ENCODE measurements around the gene DRG1. TPM values are rescaled to one million over a fixed set of nuclear protein-coding genes. Genes with fewer than 3 reads are reported as not detected.
"Not testable (repeated sequence)": the region's sequence is repeated elsewhere in the genome, so short reads cannot be mapped to it uniquely, and the experiment has no call there.

DRG1 gene
- total RNA-seq, 1 donor from 2014 or later, result 44.5 TPM

DNA sequence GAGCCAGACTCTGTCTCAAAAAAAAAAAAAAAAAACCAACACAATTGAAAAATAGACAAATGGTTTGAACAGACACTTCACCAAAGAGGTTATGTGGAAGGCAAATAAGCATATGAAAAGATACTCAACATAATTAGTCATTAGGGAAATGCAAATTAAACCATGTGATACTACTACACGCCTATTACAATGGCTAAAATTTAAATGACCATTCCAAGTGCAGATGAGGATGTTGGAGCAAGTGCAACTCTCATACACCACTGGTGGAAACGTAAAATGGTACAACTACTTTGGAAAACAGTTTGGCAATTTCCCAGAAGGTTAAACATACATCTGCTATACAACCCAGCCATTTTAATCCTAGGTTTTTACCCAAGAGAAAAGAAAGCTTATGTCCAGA, 65.9 kb downstream of the DRG1 start:
- H3K36me3 ChIP-seq, result peaks cover 82% of the 10 kb centered on the region
- H3K9me3 ChIP-seq, result no peaks in the 10 kb centered on the region
- ATAC-seq (no peak), DNase-seq (no peak)
- H3K4me1 ChIP-seq, result no peaks in the 10 kb centered on the region
- no peaks in the 10 kb centered on the region for H3K27me3 ChIP-seq (ENCODE audit: low read depth)
- H3K4me3 ChIP-seq, result no peak overlapping the region
- no peak overlapping the region for H3K27ac ChIP-seq
- intact Hi-C loops (cut with DNase I), result no loop called here
- TF ChIP-seq CTCF (IDR thresholded peaks at IDR 0.05), result no peak

GRCh38 chr22:31474743-31475142, 75.3 kb downstream of the DRG1 start:
- Histone ChIP-seq H3K27me3 (ENCODE audit: low read depth) (no peaks in the 10 kb centered on the region), H3K4me3 (no peak overlapping the region), H3K9me3 (no peaks in the 10 kb centered on the region), H3K27ac (no peak overlapping the region), H3K36me3 (peaks cover 31% of the 10 kb centered on the region), H3K4me1 (peaks cover 6% of the 10 kb centered on the region)
- no peak for DNase-seq
- intact Hi-C loops (cut with DNase I), result no loop called here
- ATAC-seq, result no peak
- no peak for TF ChIP-seq CTCF (IDR thresholded peaks at IDR 0.05)

DNA sequence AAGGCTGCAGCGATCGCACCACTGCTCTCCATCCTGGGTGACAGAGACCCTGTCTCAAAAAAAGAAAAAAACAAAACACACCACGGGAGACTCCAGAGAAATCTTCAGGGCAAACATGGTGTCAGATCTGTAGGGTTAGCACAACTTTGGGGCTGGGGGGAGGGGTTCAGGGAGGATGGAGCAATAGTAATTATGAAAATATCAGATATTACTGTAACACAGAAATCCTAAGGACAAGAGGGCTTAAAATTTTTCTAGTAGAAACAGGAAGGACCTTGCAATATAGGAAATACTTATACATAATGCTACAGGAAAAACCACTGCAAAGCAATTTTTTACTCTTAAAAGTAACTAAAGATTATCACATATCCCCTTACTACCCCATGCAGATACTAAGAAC, 76.4 kb downstream of the DRG1 start:
- H3K9me3 ChIP-seq, result no peaks in the 10 kb centered on the region
- H3K27me3 ChIP-seq (ENCODE audit: low read depth), result no peaks in the 10 kb centered on the region
- peaks cover 6% of the 10 kb centered on the region for H3K4me1 ChIP-seq
- ATAC-seq, result no peak
- H3K27ac ChIP-seq, result no peak overlapping the region
- intact Hi-C loops (cut with DNase I), result no loop called here
- H3K36me3 ChIP-seq, result peaks cover 31% of the 10 kb centered on the region
- no peak for DNase-seq
- TF ChIP-seq CTCF (IDR thresholded peaks at IDR 0.05), result no peak
- H3K4me3 ChIP-seq, result no peak overlapping the region

- Histone ChIP-seq H3K9me3 (no peaks in the 10 kb centered on the region), H3K27me3 (ENCODE audit: low read depth) (no peaks in the 10 kb centered on the region), H3K27ac (no peak overlapping the region), H3K36me3 (peaks cover 40% of the 10 kb centered on the region), H3K4me1 (peaks cover 6% of the 10 kb centered on the region), H3K4me3 (no peak overlapping the region)
- ATAC-seq, result no peak
- intact Hi-C loops (cut with DNase I), result no loop called here
- no peak for DNase-seq
- no peak for TF ChIP-seq CTCF (IDR thresholded peaks at IDR 0.05)
Measured at GRCh38 chr22:31477329-31477728, 77.9 kb downstream of the DRG1 start.

DNA sequence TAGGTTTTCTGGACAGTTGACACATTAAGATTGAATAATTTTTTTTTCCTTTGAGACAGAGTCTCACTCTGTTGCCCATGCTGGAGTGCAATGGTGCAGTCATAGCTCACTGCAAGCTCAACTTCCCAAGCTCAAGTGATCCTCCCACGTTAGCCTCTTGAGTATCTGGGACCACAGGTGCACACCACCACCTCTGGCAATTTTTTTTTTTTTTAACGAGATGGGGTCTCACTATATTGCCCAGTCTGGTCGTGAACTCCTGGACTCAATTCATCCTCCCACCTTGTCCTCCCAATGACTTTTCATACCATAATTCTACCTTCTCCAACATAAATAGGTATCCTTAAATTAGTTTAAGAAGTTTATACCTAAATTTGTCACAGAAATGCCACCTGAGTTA, 81.7 kb downstream of the DRG1 start:
- Histone ChIP-seq H3K27me3 (ENCODE audit: low read depth) (no peaks in the 10 kb centered on the region), H3K4me3 (no peak overlapping the region), H3K27ac (no peak overlapping the region), H3K9me3 (no peaks in the 10 kb centered on the region), H3K4me1 (peaks cover 6% of the 10 kb centered on the region), H3K36me3 (peaks cover 64% of the 10 kb centered on the region)
- DNase-seq (no peak), ATAC-seq (no peak)
- intact Hi-C loops (cut with DNase I), result no loop called here
- no peak for TF ChIP-seq CTCF (IDR thresholded peaks at IDR 0.05)

DNA sequence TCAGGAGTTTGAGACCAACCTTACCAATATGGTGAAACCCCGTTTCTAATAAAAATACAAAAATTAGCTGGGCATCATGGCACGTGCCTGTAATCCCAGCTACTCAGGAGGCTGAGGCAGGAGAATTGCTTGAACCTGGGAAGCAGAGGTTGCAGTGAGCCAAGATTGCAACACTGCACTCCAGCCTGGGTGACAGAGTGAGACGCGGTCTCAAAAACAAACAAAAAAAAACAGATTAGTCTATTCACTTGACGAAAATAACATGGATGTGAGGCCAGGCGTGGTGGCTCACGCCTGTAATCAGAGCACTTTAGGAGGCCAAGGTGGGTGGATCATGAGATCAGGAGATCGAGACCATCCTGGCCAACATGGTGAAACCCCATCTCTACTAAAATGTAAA, 83.1 kb downstream of the DRG1 start:
- H3K36me3 ChIP-seq, result peaks cover 78% of the 10 kb centered on the region
- H3K4me3 ChIP-seq; H3K27me3 ChIP-seq (ENCODE audit: low read depth); intact Hi-C loops (cut with DNase I); H3K4me1 ChIP-seq; ATAC-seq; H3K9me3 ChIP-seq; DNase-seq; H3K27ac ChIP-seq: not testable (repeated sequence)

Other genes starting within 250 kb of the DRG1 start
- gene RNF185, start 239.4 kb upstream of the DRG1 start, total RNA-seq, result 32.4 TPM
- 61.2 TPM for gene LIMK2, start 187.3 kb upstream of the DRG1 start, total RNA-seq
- gene PIK3IP1, start 107.1 kb upstream of the DRG1 start, total RNA-seq, result 54.9 TPM
- 25.8 TPM for gene PATZ1, start 53.3 kb upstream of the DRG1 start, total RNA-seq
- gene EIF4ENIF1, start 90.2 kb downstream of the DRG1 start, total RNA-seq, result 31.5 TPM
- gene SFI1, start 96.9 kb downstream of the DRG1 start, total RNA-seq, result 37.5 TPM